Breast epithelium (tissue), 3 donors: ENCODE data around the gene UBE2U.

Source experiments
- POLR2AphosphoS5 ChIP-seq, 3 donors: sonication (generic); formaldehyde crosslinking; IDR thresholded peaks; one replicate each; pipeline ENCODE4 v1.6.1; 2017; ENCODE audit warnings: antibody characterized with exemption in 3 of 3
- TF ChIP-seq, protein P1 (sequence below), 3 donors: fragments of 450-650 bp; IDR thresholded peaks; one replicate each; pipeline ENCODE4 v1.5.1; 2016 to 2017; ENCODE audit warnings: antibody characterized with exemption in 3 of 3, mild to moderate bottlenecking in 3 of 3, moderate library complexity in 3 of 3

DNA sequence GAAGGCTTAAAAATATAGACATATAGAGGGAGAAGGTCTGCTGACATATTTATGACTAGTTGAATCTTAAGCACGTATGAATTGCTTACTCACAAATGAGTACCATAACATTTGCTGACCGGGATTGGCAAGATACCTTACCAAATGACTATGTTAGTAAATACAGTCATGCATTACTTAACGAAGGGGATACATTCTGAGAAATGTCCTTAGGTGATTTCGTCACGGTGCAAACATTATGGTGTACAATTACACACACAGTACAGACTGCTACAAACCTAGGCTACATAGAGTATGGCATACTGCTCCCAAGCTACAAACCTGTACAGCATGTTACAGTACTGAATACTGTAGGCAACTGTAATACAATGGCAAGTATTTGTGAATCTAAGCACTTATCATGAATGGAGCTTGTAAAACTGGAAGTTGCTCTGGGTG, 19.4 kb upstream of the UBE2U start:
- TF ChIP-seq, protein P1, sequence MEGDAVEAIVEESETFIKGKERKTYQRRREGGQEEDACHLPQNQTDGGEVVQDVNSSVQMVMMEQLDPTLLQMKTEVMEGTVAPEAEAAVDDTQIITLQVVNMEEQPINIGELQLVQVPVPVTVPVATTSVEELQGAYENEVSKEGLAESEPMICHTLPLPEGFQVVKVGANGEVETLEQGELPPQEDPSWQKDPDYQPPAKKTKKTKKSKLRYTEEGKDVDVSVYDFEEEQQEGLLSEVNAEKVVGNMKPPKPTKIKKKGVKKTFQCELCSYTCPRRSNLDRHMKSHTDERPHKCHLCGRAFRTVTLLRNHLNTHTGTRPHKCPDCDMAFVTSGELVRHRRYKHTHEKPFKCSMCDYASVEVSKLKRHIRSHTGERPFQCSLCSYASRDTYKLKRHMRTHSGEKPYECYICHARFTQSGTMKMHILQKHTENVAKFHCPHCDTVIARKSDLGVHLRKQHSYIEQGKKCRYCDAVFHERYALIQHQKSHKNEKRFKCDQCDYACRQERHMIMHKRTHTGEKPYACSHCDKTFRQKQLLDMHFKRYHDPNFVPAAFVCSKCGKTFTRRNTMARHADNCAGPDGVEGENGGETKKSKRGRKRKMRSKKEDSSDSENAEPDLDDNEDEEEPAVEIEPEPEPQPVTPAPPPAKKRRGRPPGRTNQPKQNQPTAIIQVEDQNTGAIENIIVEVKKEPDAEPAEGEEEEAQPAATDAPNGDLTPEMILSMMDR (IDR thresholded peaks at IDR 0.05), result no peak
- no peak for TF ChIP-seq POLR2AphosphoS5 (IDR thresholded peaks at IDR 0.05)
